ENCODE measurements around the gene KCND3.

- TF ChIP-seq, protein P1, sequence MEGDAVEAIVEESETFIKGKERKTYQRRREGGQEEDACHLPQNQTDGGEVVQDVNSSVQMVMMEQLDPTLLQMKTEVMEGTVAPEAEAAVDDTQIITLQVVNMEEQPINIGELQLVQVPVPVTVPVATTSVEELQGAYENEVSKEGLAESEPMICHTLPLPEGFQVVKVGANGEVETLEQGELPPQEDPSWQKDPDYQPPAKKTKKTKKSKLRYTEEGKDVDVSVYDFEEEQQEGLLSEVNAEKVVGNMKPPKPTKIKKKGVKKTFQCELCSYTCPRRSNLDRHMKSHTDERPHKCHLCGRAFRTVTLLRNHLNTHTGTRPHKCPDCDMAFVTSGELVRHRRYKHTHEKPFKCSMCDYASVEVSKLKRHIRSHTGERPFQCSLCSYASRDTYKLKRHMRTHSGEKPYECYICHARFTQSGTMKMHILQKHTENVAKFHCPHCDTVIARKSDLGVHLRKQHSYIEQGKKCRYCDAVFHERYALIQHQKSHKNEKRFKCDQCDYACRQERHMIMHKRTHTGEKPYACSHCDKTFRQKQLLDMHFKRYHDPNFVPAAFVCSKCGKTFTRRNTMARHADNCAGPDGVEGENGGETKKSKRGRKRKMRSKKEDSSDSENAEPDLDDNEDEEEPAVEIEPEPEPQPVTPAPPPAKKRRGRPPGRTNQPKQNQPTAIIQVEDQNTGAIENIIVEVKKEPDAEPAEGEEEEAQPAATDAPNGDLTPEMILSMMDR (IDR thresholded peaks at IDR 0.05; ENCODE audit: low read depth, low read length), result no peak
- no peak for TF ChIP-seq EZH2phosphoT487 (IDR thresholded peaks at IDR 0.05; ENCODE audit: low read depth)
These were observed 174.8 kb downstream of the KCND3 start for GRCh38 chr1:111814642-111815041.
